ENCODE data around the gene FABP7. TPM values are rescaled to one million over a fixed set of nuclear protein-coding genes. Genes with fewer than 3 reads are reported as not detected.

The FABP7 gene
- total and polyA plus RNA-seq, 2 donors (not counting 1 experiment from before 2014, with no cell fraction given), result not detected

DNA sequence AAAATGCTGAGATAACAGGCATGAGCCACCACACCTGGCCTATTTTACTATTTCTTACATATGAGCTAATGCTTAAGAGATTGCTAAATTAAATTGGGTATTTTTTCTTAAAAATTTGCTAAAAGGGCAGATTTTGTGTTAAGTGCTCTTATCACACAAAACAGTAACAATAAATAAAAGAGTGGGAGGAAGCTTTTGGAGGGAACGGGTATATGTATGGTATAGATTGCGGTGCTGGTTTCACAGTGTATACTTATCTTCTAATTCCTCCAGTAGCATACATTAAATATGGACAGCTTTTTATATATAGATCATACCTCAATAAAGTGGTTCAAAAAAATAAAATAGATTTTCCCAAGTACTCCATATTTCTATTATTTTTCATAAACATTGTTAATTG is 39.4 kb upstream of the FABP7 start:
- no peak overlapping the region for H3K9ac ChIP-seq (ENCODE audit: low read length)
- H3K4me2 ChIP-seq (replicated peaks; ENCODE audit: low read depth, low read length, poor library complexity, severe bottlenecking), result no peak overlapping the region
- H3K4me1 ChIP-seq (ENCODE audit: control insufficient read depth in 2 of 2, insufficient read depth in 2 of 2, low read length in 2 of 2), result no peaks in the 10 kb centered on the region
- ATAC-seq (ENCODE audit: low read depth) (no peak), DNase-seq (no peak)
- no peaks in the 10 kb centered on the region for H3K36me3 ChIP-seq (replicated peaks in 1 of 2; ENCODE audit: control extremely low read depth in 1 of 2, control insufficient read depth in 1 of 2, extremely low read depth in 1 of 2, insufficient read depth in 2 of 2, low read length in 1 of 2)
- no peaks in the 10 kb centered on the region for H3K9me3 ChIP-seq (ENCODE audit: control extremely low read depth in 1 of 3, control insufficient read depth in 2 of 3, insufficient read depth in 1 of 3, low read length in 2 of 3)
- no peaks in the 10 kb centered on the region for H3K27me3 Mint-ChIP-seq
- peaks cover 0 to 4% (median 0%) of the 10 kb centered on the region in 4 experiments for H3K27me3 ChIP-seq (replicated peaks in 1 of 4; ENCODE audit: control extremely low read depth in 1 of 4, control insufficient read depth in 3 of 4, insufficient read depth in 4 of 4, low read length in 3 of 4)
- H3K4me3 ChIP-seq (ENCODE audit: control extremely low read depth in 1 of 5, extremely low read depth in 1 of 5, insufficient read depth in 1 of 5, low read depth in 2 of 5, low read length in 4 of 5), result no peak overlapping the region
- TF ChIP-seq, protein P1, sequence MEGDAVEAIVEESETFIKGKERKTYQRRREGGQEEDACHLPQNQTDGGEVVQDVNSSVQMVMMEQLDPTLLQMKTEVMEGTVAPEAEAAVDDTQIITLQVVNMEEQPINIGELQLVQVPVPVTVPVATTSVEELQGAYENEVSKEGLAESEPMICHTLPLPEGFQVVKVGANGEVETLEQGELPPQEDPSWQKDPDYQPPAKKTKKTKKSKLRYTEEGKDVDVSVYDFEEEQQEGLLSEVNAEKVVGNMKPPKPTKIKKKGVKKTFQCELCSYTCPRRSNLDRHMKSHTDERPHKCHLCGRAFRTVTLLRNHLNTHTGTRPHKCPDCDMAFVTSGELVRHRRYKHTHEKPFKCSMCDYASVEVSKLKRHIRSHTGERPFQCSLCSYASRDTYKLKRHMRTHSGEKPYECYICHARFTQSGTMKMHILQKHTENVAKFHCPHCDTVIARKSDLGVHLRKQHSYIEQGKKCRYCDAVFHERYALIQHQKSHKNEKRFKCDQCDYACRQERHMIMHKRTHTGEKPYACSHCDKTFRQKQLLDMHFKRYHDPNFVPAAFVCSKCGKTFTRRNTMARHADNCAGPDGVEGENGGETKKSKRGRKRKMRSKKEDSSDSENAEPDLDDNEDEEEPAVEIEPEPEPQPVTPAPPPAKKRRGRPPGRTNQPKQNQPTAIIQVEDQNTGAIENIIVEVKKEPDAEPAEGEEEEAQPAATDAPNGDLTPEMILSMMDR (IDR thresholded peaks at IDR 0.05), result no peak
- no peak for TF ChIP-seq EZH2 (IDR thresholded peaks at IDR 0.05; ENCODE audit: borderline replicate concordance, insufficient read depth, low read depth, low read length, poor library complexity, severe bottlenecking)
- no peak overlapping the region for H3K27ac ChIP-seq (ENCODE audit: low read length in 2 of 2)
- ChIA-PET CTCF (interaction anchor here (1.4 to 2.6 kb wide), 2 partner anchors 95 to 99 kb away, joined by 3 to 14 read pairs; no protein-coding TSS in a partner anchor), POLR2A (no interaction called here)
- no peak overlapping the region for H3K4me3 Mint-ChIP-seq
- intact Hi-C loops (cut with micrococcal nuclease), result no loop called here
- H2AFZ ChIP-seq (ENCODE audit: insufficient read depth, low read depth, low read length, poor library complexity, severe bottlenecking), result no peak overlapping the region
- no CpG with 5 or more reads among the region's 2 CpGs for WGBS (ENCODE audit: insufficient coverage)
- no peaks in the 10 kb centered on the region for H3K79me2 ChIP-seq (ENCODE audit: control insufficient read depth, insufficient read depth, low read length)
- H3K4me1 Mint-ChIP-seq, result no peaks in the 10 kb centered on the region
- no peaks in the 10 kb centered on the region for H3K9me3 Mint-ChIP-seq (ENCODE audit: insufficient read depth)
- H3K27ac Mint-ChIP-seq, result no peak overlapping the region
- H4K20me1 ChIP-seq (ENCODE audit: control insufficient read depth, insufficient read depth, low read length, poor library complexity, severe bottlenecking), result no peaks in the 10 kb centered on the region

DNA sequence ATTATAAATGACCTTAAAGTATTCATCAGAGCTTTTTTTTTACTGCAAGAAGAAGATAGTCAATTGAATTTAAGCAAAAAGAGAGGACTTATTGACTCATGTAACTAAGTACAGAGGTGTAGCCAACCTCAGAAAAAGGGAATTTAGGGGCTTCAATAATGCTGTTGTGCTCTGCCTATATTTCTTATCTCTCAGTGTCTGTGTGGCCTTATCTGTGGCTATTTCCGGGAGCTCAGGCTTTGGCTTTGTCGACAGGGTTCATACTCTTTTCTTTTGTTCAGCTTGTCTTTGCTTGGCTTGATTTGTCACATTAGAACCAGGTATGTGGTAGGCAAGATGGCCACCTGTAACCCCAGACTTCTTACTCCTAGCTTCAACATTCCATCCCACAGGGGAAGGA is 38.6 kb upstream of the FABP7 start:
- H3K27ac ChIP-seq (ENCODE audit: low read length in 2 of 2), result no peak overlapping the region
- CTCF ChIA-PET, result interaction anchor here (1.0 to 2.6 kb wide), 3 partner anchors 10 to 98 kb away, joined by 3 to 14 read pairs (median 4); no protein-coding TSS in a partner anchor

More for the DNA sequence above, 38.6 kb upstream of the FABP7 start:
- Histone ChIP-seq H2AFZ (ENCODE audit: insufficient read depth, low read depth, low read length, poor library complexity, severe bottlenecking) (no peak overlapping the region), H4K20me1 (ENCODE audit: control insufficient read depth, insufficient read depth, low read length, poor library complexity, severe bottlenecking) (no peaks in the 10 kb centered on the region), H3K4me2 (replicated peaks; ENCODE audit: low read depth, low read length, poor library complexity, severe bottlenecking) (no peak overlapping the region), H3K9ac (ENCODE audit: low read length) (no peak overlapping the region), H3K36me3 (replicated peaks in 1 of 2; ENCODE audit: control extremely low read depth in 1 of 2, control insufficient read depth in 1 of 2, extremely low read depth in 1 of 2, insufficient read depth in 2 of 2, low read length in 1 of 2) (no peaks in the 10 kb centered on the region), H3K79me2 (ENCODE audit: control insufficient read depth, insufficient read depth, low read length) (no peaks in the 10 kb centered on the region), H3K4me3 (ENCODE audit: control extremely low read depth in 1 of 5, extremely low read depth in 1 of 5, insufficient read depth in 1 of 5, low read depth in 2 of 5, low read length in 4 of 5) (no peak overlapping the region), H3K9me3 (ENCODE audit: control extremely low read depth in 1 of 3, control insufficient read depth in 2 of 3, insufficient read depth in 1 of 3, low read length in 2 of 3) (no peaks in the 10 kb centered on the region), H3K4me1 (ENCODE audit: control insufficient read depth in 2 of 2, insufficient read depth in 2 of 2, low read length in 2 of 2) (no peaks in the 10 kb centered on the region), H3K27me3 (replicated peaks in 1 of 4; ENCODE audit: control extremely low read depth in 1 of 4, control insufficient read depth in 3 of 4, insufficient read depth in 4 of 4, low read length in 3 of 4) (peaks cover 0 to 4% (median 0%) of the 10 kb centered on the region in 4 experiments)
- intact Hi-C loops (cut with micrococcal nuclease), result no loop called here
- no peaks in the 10 kb centered on the region for H3K9me3 Mint-ChIP-seq (ENCODE audit: insufficient read depth)
- H3K4me1 Mint-ChIP-seq, result no peaks in the 10 kb centered on the region
- no peaks in the 10 kb centered on the region for H3K27me3 Mint-ChIP-seq
- no CpG with 5 or more reads among the region's 2 CpGs for WGBS (ENCODE audit: insufficient coverage)
- no peak overlapping the region for H3K27ac Mint-ChIP-seq
- no peak overlapping the region for H3K4me3 Mint-ChIP-seq
- POLR2A ChIA-PET, result no interaction called here
- ATAC-seq (ENCODE audit: low read depth), result no peak
- DNase-seq, result no peak
- TF ChIP-seq, protein P1 (IDR thresholded peaks at IDR 0.05), result no peak
- no peak for TF ChIP-seq EZH2 (IDR thresholded peaks at IDR 0.05; ENCODE audit: borderline replicate concordance, insufficient read depth, low read depth, low read length, poor library complexity, severe bottlenecking)
